A673 (cell line): ENCODE measurements around the gene BID. TPM values are rescaled to one million over a fixed set of nuclear protein-coding genes. Genes with fewer than 3 reads are reported as not detected.

ENCODE experiments used
- BruUV-seq: library from RNA; stranded (reverse); fragments of 400-500 nt; replicated peaks from 2 replicates; lab custom pipeline; 2021; lab: Mats Ljungman, UMichigan
- CTCF ChIA-PET: fragments of 300-600 bp; sonication (Branson Sonifier 250); formaldehyde crosslinking; loops from one replicate; lab custom pipeline; 2022; ENCODE audit warnings: antibody characterized with exemption; lab: Charles Lee
- POLR2A ChIA-PET: fragments of 300-600 bp; sonication (Branson Sonifier 250); formaldehyde crosslinking; loops from one replicate; lab custom pipeline; 2022; ENCODE audit warnings: antibody characterized with exemption; ENCODE audit not compliant: low non-redundant PET; lab: Charles Lee
- DNase-seq: peaks from one replicate; pipeline ENCODE4 v3.0.0-alpha.2; 2015; ENCODE audit warnings: low spot score
- H3K27ac ChIP-seq: fragments of 200-600 bp; sonication (generic); 2 replicates; pipeline ENCODE4 v1.5.1; 2016; ENCODE audit warnings: mixed run types, low read depth, mild to moderate bottlenecking, mixed read lengths, antibody characterized with exemption, low read length; ENCODE audit not compliant: poor library complexity, severe bottlenecking
- H3K27me3 ChIP-seq: fragments of 200-600 bp; sonication (generic); replicated peaks from 2 replicates; pipeline ENCODE4 v1.6.1; 2017; ENCODE audit warnings: mixed run types, low read depth, mild to moderate bottlenecking, mixed read lengths, antibody characterized with exemption, low read length; ENCODE audit not compliant: insufficient read depth, poor library complexity
- H3K36me3 ChIP-seq: fragments of 200-600 bp; sonication (generic); 2 replicates; pipeline ENCODE4 v1.6.1; 2016; ENCODE audit warnings: mixed run types, mild to moderate bottlenecking, mixed read lengths, antibody characterized with exemption, low read length; ENCODE audit not compliant: insufficient read depth, poor library complexity, severe bottlenecking
- H3K4me1 ChIP-seq: fragments of 200-600 bp; sonication (generic); 2 replicates; pipeline ENCODE4 v1.6.1; 2017; ENCODE audit warnings: mixed run types, mild to moderate bottlenecking, mixed read lengths, antibody characterized with exemption, low read length; ENCODE audit not compliant: insufficient read depth, poor library complexity, severe bottlenecking
- H3K4me3 ChIP-seq: fragments of 200-600 bp; sonication (generic); 2 replicates; pipeline ENCODE4 v1.5.1; 2016; ENCODE audit warnings: low read depth, mixed run types, mild to moderate bottlenecking, mixed read lengths, low read length; ENCODE audit not compliant: poor library complexity, severe bottlenecking
- H3K9me3 ChIP-seq: fragments of 200-600 bp; sonication (generic); 2 replicates; pipeline ENCODE4 v1.6.1; 2016; ENCODE audit warnings: mixed run types, low read depth, mild to moderate bottlenecking, mixed read lengths, antibody characterized with exemption, low read length; ENCODE audit not compliant: poor library complexity, severe bottlenecking
- EZH2 ChIP-seq: fragments of 200-600 bp; sonication (generic); IDR thresholded peaks from 2 replicates; pipeline ENCODE4 v1.6.1; 2017; ENCODE audit warnings: borderline replicate concordance, low read depth, mild to moderate bottlenecking, mixed read lengths, antibody characterized with exemption, low read length; ENCODE audit not compliant: poor library complexity, severe bottlenecking
- intact Hi-C: fragments of 100-400 bp; cut with micrococcal nuclease; formaldehyde crosslinking; loops from one replicate; pipeline ENCODE4 v1.10.0; 2022; ENCODE audit not compliant: unreplicated experiment
- total RNA-seq: library from RNA; stranded (reverse); gene quantifications from 2 replicates; pipeline ENCODE4 v1.2.3, GENCODE V29; 2021
- TF ChIP-seq, protein P1 (sequence below): fragments of 300-800, 200-600 bp; sonication (generic); conservative IDR thresholded peaks from 2 replicates; pipeline ENCODE4 v1.5.1; 2017; ENCODE audit warnings: low read depth, mild to moderate bottlenecking, antibody characterized with exemption, low read length, moderate library complexity, mixed read lengths

Gene BID
- total RNA-seq, 1 experiment from 2014 or later, result 74.6 TPM

DNA sequence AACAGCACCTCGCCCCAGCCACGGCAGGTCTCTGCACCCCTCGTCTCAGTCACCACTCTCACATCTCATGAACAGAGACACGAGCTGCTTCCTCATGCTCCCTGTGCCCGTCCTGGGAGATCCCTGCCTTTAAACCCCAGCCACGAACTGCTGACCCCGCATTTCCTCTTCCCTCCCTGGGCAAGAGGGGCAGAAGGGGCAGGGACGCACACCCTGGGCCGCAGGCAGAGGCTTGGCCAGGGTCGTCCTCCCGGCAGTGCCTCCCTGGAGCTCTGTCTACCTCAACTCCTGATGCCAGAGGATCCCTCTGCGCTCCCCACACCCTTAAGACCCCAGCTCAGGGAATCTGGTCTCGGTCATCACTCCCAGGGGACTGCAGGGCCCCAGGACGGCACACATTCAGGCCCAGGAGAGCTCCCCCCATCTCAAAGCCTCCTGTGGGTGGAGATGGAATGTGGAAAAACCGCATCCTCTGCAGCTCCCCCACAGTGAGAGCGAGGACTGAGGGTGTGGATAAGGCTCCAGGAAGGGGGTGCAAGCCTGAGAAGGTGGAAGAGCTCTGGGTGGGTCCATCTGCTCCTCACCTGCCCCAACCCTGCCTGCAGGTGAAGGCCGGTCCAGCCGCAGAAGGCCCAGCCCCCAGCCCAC lies 1.2 kb downstream of the BID start:
- BruUV-seq, result TSS peak; percentile 28
- H3K4me1 ChIP-seq, result peaks cover 11% of the 10 kb centered on the region
- H3K27ac ChIP-seq, result peak overlapping the region; percentile 77
- ChIA-PET POLR2A (no interaction called here), CTCF (no interaction called here)
- no peaks in the 10 kb centered on the region for H3K36me3 ChIP-seq
- H3K4me3 ChIP-seq, result peak overlapping the region; percentile 84
- no peak for DNase-seq
- TF ChIP-seq EZH2, result no peak
- TF ChIP-seq, protein P1, sequence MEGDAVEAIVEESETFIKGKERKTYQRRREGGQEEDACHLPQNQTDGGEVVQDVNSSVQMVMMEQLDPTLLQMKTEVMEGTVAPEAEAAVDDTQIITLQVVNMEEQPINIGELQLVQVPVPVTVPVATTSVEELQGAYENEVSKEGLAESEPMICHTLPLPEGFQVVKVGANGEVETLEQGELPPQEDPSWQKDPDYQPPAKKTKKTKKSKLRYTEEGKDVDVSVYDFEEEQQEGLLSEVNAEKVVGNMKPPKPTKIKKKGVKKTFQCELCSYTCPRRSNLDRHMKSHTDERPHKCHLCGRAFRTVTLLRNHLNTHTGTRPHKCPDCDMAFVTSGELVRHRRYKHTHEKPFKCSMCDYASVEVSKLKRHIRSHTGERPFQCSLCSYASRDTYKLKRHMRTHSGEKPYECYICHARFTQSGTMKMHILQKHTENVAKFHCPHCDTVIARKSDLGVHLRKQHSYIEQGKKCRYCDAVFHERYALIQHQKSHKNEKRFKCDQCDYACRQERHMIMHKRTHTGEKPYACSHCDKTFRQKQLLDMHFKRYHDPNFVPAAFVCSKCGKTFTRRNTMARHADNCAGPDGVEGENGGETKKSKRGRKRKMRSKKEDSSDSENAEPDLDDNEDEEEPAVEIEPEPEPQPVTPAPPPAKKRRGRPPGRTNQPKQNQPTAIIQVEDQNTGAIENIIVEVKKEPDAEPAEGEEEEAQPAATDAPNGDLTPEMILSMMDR, result no peak
- no peaks in the 10 kb centered on the region for H3K27me3 ChIP-seq
- intact Hi-C loops, result no loop called here
- no peaks in the 10 kb centered on the region for H3K9me3 ChIP-seq

DNA sequence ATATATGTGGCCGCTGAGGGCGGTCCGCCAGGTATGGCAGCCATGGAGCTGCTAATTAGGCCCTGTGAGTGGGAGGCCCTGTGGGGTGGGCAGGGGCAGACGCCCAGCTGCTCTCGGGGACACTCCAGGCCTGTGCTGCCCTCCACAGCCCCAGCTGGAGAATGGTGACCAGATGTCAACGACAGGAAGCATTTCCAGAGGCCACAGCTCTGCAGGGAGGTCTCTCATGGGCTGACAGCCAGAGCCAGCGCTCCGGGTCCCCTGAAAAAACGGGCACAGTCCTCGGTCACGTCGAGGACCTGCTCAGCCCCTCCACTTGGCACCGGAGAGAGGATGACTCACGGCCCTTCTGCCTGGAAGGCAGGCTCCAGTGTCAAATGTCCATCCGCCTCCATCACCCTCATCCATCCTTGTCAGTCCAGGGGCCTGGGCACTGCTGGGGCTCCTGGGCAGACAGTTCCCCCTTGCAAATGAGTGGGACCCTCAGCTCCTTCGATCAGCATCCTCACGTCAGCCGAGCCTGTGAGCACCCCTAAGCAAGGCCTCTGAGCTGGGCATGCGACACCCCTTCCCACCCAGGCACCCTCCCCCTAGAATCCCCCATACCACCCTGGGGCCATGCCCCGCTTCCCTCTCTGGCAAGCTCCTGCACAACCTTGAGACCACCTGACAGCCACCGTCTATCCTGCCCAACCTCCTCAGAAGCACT lies 1.9 kb downstream of the BID start:
- intact Hi-C loops, result no loop called here
- POLR2A ChIA-PET, result no interaction called here
- Histone ChIP-seq H3K27me3 (no peaks in the 10 kb centered on the region), H3K4me3 (no peak overlapping the region), H3K4me1 (peaks cover 11% of the 10 kb centered on the region), H3K27ac (no peak overlapping the region), H3K9me3 (no peaks in the 10 kb centered on the region), H3K36me3 (no peaks in the 10 kb centered on the region)
- BruUV-seq, result no TSS peak
- CTCF ChIA-PET, result no interaction called here
- TF ChIP-seq, protein P1, result no peak
- TF ChIP-seq EZH2, result no peak
- DNase-seq, result no peak

DNA sequence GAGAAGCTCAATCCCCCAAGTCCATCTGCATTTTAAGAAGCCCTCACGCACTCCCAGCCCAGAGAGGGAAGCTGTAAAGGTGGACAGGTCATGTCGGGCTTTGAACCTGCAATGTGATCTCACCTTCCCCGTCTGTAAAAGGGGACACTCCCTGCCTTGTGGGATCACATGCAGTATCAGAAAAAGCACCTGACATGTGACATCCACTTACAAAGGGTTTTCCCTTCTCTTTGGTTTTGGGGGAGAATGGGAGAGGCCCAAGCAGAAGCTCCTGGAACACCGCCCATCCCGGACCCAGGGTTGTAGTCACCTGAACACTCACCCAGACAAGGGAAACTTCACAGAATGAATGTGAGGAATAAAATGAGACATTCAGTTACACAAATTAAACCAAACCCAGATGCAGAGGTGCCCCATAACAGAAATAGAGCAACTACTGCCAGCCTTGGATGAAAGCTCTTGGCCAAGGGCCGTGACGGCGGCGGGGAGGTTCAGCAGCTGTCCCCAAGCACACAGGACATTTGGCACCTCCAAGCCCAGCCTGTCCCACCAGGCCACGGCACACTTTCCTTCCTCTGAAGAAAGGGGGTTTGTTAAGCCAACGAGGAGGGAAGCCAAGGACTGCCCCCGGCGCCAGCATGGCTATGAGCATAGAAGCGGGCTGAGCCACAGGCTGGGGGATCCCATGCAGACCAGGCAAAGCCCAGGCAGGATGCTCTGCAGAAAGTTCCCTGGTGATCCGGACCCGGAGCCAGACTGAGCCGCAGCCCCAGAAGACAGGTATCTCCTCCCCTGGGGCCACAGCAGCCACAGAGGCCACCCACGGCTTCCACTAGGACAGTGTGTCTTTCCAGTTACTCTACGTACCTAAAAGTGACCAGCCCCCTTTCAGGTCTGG lies 3.8 kb downstream of the BID start:
- no peaks in the 10 kb centered on the region for H3K9me3 ChIP-seq
- H3K4me3 ChIP-seq, result no peak overlapping the region
- ChIA-PET CTCF (no interaction called here), POLR2A (no interaction called here)
- no peak for DNase-seq
- H3K27me3 ChIP-seq, result no peaks in the 10 kb centered on the region
- H3K36me3 ChIP-seq, result no peaks in the 10 kb centered on the region
- H3K4me1 ChIP-seq, result peaks cover 11% of the 10 kb centered on the region
- intact Hi-C loops, result no loop called here
- H3K27ac ChIP-seq, result no peak overlapping the region
- no peak for TF ChIP-seq EZH2
- TF ChIP-seq, protein P1, result no peak
- BruUV-seq, result no TSS peak
